ENCODE measurements around the gene SEZ6. TPM values are rescaled to one million over a fixed set of nuclear protein-coding genes. Genes with fewer than 3 reads are reported as not detected.
A peak's percentile ranks its signal among the peaks of the same experiment; 100 is the strongest.

The SEZ6 gene
- total RNA-seq, 2 donors from 2014 or later: 0.12 to 0.31 TPM

DNA sequence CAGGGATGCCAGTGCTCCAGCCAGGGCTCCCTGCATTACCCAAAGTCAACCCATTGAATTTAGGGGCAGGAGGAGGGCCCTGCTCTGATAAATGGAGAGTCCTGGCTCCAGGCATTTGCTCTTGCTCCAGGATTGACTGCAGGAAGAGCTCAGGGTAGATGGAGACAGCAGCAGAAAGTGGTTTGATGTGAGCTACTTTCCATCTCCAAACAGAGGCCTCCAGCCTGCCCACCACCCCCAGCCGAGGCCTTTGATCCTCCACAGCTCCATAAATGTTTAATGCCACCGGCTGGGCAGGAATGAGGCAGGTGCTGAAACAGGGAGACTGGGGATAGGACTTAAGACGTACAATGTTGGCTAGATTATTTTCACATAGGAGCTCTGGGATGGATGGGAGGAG lies 4.3 kb upstream of the SEZ6 start:
- no peak for DNase-seq
- no peak for ATAC-seq
- intact Hi-C loops (cut with DNase I): no loop called here

DNA sequence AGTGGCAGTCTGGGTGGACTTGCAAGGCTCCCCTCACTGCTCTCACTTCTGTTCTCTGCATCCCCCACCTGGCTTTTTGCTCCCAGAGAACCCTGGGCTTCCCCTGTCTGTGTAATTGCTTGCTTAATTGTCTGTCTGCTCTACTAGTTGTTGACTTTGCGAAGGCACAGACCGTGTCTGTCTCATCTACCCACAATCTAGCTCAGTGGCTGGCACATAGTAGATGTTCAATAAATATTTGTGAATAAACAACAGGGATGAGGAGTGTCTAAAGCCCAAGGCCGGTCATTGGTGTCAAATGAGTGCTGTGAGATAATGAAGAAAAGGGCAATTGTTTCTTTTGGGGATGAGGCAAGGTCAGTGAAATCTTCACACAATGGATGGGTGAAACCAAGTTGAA lies 2.8 kb upstream of the SEZ6 start:
- intact Hi-C loops (cut with DNase I): no loop called here
- DNase-seq: no peak
- no peak for ATAC-seq

DNA sequence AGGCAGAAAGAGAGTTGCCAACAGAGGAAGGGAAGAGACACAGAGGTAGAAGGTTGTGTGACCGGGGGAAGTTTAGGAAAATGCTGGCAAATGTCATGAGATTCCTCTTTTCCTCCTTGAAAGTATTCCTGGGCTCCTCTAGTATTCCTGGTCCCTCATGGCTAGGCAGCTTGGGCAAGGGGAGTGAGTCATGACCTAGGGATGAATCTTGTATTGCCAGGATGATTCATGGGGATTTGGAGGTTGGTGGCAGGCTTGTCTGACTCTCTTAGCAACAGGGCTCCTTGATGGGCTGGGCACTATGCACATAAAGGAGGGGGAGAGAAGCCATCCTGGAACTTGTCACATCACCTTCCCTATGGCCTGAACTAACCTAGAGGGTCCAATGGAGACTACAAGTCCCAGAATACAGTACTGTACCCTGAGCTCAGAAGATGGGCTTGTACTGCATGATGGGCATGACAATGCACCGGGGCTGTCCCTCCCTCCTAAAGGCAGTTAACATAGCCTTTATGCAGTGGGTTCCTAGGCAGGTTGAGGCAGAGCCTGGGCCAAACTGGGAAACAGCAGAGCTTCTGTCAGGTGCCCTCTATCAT lies 2.1 kb upstream of the SEZ6 start:
- ATAC-seq (peak in 1 of 2 donors; percentile 56), DNase-seq (no peak)
- intact Hi-C loops (cut with DNase I): no loop called here

DNA sequence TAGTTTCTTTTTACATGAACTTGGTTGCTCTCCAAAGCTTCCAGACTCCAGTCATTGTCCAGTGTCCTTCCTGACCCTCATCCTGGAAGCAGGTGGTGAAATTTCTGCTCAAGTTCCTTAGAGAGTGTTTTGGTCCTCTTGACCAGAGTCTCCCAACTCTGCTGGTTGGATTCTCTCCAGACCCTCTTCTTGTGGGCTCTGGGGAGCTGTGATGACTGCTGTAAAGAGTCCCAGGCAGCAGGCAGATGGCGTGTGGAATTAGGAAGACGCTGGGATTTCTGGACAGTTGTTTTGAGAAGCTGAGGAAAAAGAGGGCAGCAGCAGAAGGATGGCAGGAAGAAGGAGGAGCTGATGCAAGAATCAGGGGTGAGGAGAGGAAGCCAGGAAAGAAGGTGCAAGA lies 1.6 kb upstream of the SEZ6 start:
- DNase-seq (no peak), ATAC-seq (no peak)
- intact Hi-C loops (cut with DNase I): no loop called here

DNA sequence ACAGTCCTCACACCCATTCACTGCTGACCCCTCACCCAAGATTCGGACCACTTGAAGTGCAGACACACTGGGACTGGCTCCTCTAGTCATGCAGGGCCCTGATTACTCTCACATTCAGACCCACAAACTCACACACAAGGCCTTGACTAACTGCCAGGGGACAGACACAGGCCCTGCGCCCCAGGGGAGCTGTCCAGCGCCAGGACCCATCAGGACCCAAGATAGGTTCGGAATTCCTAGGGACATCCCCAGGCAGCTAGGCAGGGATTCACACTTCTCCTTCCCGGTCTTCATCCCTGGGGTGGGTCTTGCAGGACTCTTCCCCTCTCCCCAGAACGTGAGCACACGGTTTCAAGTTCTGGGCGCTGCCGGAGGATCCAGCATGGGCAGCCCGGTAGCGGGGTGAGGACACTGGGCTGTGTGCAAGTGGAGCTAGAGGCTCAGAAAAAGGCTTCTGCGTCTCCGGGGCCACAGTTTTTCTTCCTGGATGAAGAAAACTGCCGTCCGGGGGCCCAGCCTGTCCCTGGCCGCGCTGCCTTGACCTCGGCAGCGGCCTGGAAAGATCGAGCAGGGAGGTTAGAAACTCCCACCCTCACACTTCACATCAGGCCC lies 1.6 kb downstream of the SEZ6 start:
- DNase-seq: no peak
- intact Hi-C loops (cut with DNase I): no loop called here
- peak in 1 of 2 donors; percentile 39 for ATAC-seq

DNA sequence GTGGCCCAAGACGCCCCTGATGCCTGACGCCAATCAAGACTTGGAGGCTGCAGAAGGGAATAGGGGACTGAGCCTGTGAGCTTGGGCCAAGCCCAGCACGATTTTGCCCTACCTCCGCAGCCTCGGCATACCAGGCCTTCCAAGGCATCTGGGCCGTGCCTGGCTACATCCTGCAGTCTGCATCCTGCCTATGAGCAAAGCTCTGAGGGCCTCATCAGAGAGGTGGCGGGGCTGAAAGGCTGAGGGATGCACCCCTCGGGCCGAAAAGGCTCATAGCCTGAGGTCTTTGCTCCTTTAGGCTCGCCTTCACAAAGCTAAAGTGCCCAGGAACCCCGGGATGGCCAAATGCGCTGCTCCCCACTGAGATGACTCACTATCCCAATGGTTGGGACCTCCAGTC lies 2.5 kb downstream of the SEZ6 start:
- no peak for ATAC-seq
- no peak for DNase-seq
- intact Hi-C loops (cut with DNase I): no loop called here

DNA sequence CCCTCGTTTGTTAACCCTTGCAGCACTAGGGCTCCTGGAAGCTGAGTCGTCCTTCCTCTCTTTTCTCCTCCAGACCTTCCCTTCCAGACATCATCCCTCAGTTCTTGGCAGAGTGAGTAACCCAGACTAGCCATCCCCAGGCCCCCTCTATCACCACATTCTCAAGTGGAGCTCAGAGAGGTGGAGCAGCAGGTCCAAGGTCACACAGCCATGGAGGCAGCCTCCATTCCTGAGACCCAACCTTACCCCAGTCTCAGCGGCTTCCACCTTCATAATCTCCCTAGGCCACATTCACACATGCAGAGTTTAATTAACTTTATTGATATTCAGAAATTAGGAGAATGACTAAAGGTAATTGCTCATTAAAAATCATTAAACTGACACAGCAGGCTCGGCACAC lies 3.0 kb downstream of the SEZ6 start:
- ATAC-seq: no peak
- intact Hi-C loops (cut with DNase I): no loop called here
- DNase-seq: no peak

DNA sequence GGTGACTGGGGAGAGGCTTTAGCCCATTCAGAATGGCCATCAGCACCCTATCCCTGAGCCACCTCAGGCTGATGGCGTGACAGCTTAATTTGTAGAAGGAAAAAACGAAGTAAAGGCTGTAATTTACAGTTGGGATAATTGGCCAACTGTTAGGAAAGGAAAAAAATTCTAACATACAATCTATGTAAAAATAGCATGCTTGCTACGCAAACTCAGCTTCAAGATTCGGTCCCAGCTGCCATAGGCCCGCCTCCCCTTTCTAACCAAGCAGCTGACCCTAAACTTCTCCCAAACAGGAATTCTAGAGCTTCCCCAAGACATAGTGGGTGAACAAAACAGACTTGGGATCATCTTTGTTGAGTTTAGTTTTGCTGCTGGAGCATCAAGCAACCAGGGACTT lies 4.9 kb downstream of the SEZ6 start:
- ATAC-seq (no peak), DNase-seq (no peak)
- intact Hi-C loops (cut with DNase I): no loop called here

DNA sequence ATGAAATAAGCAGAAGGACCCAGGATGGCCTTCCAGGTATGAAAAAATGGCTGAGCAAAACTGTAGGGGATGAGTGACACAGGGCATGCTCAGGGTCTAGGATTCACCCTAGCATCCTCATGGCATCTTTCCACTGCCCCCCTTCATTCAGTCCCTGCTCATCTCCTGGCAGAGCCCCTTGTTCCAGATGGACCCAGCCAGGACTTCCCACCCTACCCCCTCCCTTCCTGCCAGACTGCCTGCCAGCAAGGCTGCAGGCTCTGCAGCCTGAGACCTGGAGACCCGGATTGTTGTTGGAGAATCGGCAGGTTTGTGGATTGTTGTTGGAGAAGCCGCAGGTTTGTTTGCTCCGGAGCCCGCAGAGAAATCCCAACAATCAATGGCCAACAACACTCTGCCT lies 6.6 kb downstream of the SEZ6 start:
- DNase-seq: no peak
- ATAC-seq: no peak
- intact Hi-C loops (cut with DNase I): no loop called here

DNA sequence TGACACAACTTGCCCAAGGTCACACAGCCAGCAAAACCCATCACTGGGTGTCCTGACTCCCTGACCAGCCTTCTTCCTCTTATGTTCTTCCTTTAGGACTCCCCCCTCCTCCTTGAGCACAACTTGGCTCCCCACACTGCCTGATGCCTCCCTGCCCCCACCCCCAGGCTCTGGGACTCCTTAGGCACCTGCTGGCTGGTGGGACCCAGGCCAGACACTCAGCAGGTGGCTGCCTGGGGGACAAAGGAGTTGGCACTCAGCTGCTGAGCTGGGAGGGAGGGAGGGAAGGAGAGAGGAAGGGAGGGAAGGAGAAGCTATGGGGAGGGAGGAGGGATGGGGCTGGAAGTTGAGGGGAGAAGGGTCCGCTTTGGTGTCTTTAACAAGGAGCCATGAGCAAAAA lies 8.0 kb downstream of the SEZ6 start:
- no peak for DNase-seq
- intact Hi-C loops (cut with DNase I): no loop called here
- ATAC-seq: no peak

DNA sequence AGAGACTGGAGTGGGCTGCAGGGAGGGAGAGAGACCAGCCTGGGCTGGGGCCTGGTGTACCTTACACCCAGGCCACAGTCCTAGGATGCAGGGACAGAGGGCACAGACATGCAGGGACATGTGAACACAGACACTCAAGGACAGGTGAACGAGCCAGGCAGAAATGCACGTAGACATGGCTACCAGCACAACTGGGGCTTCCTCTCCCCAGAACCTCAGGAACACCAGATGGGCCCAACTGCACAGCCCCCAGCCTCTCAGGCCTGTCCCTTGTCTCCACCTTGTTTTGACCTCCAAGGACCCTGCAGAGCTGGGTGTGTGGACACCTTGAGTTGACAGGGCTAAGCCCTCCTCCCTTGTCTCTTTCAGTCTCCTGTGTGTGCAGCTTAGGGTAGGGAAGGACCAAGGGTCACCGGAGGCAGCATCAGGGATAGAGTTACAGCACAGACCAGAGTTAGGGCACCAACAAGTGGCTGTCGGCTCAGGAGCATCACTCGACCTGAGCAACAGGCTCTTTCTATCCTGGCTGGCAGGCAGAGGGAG lies 9.2 kb downstream of the SEZ6 start:
- ATAC-seq: no peak
- intact Hi-C loops (cut with DNase I): no loop called here
- no peak for DNase-seq

DNA sequence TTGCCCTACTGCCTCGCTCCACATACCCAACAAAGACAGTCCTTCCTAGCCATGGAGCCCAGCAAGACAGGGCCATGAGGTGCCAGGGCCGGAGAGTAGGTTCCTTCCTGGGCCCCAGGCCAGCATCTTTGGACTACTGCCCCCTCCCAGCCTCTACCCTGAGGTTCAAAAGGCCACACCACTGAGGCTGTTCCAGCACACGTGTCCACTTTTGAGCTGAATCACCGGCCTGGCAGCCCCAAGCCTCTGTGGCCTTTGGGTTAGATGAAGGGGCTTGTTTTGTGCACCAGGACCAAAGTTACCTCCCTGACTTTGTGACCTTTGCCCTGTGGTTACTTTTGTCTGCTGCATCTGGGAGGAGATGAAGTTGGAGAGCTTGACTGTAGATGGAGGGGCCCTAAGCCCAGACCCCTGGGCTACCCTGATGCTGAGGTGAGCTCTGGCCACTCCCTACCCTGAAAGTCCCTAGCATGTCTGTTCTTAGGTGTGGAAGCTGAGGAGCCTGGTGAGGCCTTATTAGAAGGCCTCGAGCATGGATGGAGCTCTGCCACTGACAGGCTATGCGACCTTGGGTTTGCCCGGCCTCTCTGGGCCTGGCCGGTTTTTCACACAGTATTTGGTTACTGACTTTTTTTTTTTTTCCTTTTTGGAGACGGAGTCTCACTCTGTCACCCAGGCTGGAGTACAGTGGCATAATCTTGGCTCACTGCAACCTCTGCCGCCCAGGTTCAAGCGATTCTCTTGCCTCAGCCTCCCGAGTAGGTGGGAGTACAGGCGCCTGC lies 12.0 kb downstream of the SEZ6 start:
- intact Hi-C loops (cut with DNase I): no loop called here
- ATAC-seq (no peak), DNase-seq (no peak)

DNA sequence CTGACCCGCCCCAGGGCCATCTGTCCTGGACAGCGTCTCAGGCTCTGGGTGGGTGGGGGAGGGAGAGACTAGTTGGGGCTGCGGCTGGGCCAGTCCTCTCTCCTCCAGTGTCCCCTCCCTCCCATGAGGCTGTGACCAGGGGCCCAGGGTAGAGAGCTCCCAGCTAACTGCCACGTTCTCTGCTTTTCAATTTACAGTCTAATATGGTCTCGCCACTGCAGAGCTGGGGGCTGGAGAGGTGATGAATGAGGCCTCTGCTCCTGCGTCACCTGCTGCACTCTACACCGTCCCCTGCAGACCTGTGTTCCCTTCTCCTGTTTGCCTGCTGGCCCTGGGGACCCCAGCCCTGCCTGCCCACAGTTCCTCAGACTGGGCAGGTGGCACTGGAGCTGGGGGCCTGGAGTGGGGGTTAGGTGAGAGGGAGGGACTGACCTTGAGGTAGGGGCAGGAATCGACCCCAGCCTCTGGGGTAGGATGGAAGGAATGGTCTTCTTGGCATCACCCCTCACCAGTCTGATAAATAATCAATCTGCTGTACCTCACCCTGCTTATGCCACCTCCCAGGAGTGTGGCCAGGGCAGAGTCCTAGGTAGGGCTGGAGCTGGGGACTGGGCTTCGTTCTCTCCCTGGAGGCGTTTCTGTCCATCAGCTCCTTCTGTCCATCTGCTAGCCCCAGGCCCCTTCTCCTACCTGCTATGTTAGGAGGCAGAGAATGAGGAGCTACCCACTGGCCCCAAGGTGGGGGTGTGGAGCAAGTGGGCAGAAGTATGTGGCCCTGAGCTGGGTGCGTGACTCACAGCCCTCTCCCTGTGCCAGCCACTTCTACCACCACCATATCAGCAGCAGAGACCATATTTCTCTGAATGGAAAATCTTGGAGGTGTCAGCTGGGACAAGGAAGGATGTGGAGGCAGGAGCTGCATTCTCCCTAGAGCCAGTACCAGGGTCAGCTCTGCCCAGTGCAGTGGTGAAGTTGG lies 12.9 kb downstream of the SEZ6 start:
- intact Hi-C loops (cut with DNase I): no loop called here
- DNase-seq (no peak), ATAC-seq (peak in 1 of 2 donors; percentile 40)

DNA sequence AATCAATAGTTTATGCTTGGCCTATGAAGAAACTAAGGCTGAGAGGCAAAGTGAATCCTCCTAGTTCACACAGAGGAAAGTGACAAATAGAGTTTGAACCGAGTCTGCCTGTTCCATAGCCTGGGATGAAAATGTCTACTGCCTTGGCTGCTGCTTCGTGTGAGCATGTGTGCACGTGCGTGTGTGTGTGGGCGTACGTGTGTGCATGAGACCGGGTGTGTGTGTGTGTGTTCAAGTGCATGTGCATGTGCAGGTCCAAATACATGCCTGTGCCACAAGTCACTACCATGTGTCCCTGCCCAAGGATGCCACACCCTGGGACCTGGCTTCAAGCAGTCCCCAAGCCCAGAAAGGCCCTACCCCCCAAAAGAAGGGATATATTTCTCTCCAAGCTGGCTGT lies 13.6 kb downstream of the SEZ6 start:
- ATAC-seq: no peak
- DNase-seq: no peak
- intact Hi-C loops (cut with DNase I): no loop called here

DNA sequence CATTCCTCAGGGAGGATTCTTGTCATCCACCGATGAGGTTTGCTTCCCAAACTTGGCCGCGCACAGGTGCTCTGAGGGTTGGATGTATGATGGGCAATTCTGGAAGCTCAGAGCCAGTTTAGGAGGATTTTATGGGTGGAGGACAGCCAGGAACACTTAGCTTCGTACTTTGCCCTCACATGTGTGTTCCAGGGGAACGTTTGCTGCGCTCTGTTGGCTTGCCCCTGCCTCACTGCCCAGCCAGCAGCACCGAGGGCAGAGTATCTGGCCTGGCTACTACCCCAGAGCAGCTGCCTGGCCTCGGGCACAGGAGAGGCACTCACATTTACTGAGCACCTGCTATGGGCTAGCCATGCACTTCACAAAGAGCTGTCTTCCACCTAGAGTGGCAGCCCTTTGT lies 14.1 kb downstream of the SEZ6 start:
- ATAC-seq (no peak), DNase-seq (no peak)
- intact Hi-C loops (cut with DNase I): no loop called here

DNA sequence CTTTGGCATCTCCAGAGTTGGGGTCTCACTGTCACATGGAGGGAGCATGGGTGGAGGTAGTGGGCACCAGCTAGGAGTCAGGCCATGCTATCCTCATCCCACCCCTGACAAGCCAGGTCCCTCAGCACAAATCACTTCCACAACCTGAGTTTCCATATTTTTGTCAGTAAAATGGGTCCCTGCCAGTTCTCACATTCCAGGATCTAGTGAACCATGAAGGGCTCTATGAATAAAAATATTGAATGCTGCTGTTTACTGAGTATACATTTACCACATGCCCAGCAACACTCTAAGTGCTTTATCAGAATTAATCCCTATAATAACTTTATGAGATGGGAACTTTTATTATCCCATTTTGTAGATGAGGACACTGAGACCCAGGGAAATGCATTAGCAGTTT lies 16.8 kb downstream of the SEZ6 start:
- intact Hi-C loops (cut with DNase I): no loop called here
- DNase-seq: no peak
- no peak for ATAC-seq

DNA sequence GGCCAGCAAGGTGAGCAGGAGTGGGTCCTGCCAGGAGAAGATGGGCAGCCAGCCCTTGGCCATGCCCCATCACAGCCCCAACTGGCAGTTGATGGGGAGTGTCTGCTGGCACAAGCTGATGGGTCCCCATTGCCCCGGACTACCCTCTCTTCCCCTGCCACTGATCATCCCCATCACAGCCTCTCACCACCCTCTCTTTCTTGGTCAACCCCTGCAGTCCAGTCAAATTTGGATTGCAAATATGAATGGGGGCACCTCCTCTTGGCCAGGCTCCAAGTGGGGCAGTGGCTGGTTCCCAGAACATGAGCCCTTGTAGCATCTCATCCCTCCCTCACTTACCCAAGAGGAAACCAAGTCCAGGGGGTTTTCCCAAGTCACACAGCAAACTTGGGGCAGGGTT lies 17.4 kb downstream of the SEZ6 start:
- no peak for ATAC-seq
- no peak for DNase-seq
- intact Hi-C loops (cut with DNase I): no loop called here

DNA sequence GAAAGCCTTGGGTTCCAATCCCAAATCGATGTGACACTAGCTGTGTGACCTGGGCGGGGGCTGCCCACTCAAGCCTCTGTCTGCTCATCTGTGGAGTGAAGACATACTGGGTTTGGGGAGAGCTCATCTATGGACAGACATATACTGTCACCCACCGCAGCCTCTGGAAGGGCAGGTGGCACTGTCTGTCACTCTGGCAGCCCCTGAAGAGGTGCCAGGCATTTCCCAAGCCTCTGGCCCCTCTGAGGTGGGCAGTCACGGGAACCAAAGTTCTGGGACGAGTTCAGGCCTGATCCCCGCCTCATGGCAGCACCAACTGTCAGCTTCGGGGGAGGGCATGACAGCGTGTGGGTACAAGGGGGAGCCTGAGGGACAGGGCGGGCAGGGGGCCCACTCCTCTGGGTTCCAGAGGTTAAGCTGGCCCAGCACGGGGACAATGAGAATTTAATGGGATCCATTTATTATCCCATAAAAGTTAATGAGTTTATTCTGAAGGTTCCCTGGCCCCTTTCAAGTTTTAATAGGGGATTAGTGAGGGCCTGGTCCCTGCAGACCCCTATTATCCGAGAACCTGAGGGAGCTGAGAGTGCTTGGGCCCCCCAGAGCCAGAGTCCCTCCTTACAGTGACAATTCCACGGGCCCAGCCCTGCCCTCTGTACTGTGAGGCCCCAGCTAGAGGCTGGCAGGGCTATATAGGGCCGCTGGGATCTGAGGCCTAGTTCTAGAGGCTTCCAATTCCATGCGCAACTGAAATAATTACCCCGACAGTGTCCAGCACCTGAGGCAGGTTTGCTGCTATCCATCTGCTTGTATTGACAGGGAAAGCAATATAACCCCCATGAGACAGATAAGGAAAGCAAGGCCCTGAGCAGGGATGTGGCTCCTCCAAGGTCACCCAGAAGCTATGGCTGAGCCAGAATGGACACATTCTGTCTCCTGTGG lies 18.8 kb downstream of the SEZ6 start:
- no peak for ATAC-seq
- no peak for DNase-seq
- intact Hi-C loops (cut with DNase I): no loop called here
